ENCODE measurements around the gene CLDND2. TPM values are rescaled to one million over a fixed set of nuclear protein-coding genes. Genes with fewer than 3 reads are reported as not detected.

The CLDND2 gene
- total RNA-seq, 1 experiment from 2014 or later = 0.95 TPM

DNA sequence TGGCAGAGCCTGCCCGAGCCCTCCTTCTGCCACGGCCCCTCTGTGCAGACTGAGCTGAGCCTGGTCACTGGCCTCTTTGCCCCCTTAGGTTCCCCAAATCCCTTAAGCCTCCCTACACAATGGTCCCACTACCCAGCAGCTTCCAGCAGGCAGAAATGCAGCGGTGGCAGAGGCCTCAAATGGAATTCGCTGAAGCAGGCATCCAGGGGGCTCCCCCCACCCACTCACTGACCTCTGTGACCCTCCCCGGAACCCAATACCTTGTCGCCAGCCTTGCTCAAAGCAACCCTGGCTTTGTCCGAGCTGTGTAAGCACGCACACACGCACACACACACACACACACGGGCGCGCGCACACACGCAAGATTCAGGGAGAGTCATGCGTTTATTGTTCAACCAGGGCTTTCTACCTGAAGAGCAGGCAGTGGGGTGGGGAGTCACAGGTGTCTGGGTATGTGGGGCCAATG lies 19.2 kb upstream of the CLDND2 start, which contains the start of gene LIM2:
TSS of gene LIM2 (minus strand) at position 51 of the 466 bp plus-strand sequence. CDS start 531 bp downstream, outside the sequence.
- no peak for ATAC-seq
- no TSS peak for BruUV-seq (replicated peaks)
- TF ChIP-seq, protein P1, sequence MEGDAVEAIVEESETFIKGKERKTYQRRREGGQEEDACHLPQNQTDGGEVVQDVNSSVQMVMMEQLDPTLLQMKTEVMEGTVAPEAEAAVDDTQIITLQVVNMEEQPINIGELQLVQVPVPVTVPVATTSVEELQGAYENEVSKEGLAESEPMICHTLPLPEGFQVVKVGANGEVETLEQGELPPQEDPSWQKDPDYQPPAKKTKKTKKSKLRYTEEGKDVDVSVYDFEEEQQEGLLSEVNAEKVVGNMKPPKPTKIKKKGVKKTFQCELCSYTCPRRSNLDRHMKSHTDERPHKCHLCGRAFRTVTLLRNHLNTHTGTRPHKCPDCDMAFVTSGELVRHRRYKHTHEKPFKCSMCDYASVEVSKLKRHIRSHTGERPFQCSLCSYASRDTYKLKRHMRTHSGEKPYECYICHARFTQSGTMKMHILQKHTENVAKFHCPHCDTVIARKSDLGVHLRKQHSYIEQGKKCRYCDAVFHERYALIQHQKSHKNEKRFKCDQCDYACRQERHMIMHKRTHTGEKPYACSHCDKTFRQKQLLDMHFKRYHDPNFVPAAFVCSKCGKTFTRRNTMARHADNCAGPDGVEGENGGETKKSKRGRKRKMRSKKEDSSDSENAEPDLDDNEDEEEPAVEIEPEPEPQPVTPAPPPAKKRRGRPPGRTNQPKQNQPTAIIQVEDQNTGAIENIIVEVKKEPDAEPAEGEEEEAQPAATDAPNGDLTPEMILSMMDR (IDR thresholded peaks at IDR 0.05) = no peak
- TF ChIP-seq TCF7L2 (IDR thresholded peaks at IDR 0.05; ENCODE audit: low read depth, low read length) (no peak), POLR2AphosphoS5 (IDR thresholded peaks at IDR 0.05; ENCODE audit: low read depth, low read length) (no peak), SIN3A (IDR thresholded peaks at IDR 0.05; ENCODE audit: borderline replicate concordance, insufficient read depth, low read depth, low read length) (no peak)
- TF ChIP-seq, protein P2, sequence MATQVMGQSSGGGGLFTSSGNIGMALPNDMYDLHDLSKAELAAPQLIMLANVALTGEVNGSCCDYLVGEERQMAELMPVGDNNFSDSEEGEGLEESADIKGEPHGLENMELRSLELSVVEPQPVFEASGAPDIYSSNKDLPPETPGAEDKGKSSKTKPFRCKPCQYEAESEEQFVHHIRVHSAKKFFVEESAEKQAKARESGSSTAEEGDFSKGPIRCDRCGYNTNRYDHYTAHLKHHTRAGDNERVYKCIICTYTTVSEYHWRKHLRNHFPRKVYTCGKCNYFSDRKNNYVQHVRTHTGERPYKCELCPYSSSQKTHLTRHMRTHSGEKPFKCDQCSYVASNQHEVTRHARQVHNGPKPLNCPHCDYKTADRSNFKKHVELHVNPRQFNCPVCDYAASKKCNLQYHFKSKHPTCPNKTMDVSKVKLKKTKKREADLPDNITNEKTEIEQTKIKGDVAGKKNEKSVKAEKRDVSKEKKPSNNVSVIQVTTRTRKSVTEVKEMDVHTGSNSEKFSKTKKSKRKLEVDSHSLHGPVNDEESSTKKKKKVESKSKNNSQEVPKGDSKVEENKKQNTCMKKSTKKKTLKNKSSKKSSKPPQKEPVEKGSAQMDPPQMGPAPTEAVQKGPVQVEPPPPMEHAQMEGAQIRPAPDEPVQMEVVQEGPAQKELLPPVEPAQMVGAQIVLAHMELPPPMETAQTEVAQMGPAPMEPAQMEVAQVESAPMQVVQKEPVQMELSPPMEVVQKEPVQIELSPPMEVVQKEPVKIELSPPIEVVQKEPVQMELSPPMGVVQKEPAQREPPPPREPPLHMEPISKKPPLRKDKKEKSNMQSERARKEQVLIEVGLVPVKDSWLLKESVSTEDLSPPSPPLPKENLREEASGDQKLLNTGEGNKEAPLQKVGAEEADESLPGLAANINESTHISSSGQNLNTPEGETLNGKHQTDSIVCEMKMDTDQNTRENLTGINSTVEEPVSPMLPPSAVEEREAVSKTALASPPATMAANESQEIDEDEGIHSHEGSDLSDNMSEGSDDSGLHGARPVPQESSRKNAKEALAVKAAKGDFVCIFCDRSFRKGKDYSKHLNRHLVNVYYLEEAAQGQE (IDR thresholded peaks at IDR 0.05; ENCODE audit: insufficient read depth in 1 of 2, low read depth in 2 of 2, low read length in 1 of 2) = no peak
- Histone ChIP-seq H3K4me1 (ENCODE audit: control insufficient read depth, insufficient read depth, low read length) (no peaks in the 10 kb centered on the region), H3K36me3 (ENCODE audit: control insufficient read depth, insufficient read depth, low read length) (no peaks in the 10 kb centered on the region), H3K9me3 (ENCODE audit: control insufficient read depth, insufficient read depth, low read depth, low read length) (no peaks in the 10 kb centered on the region), H3K27ac (ENCODE audit: low read length) (no peak within 1 kb of the TSS), H3K4me3 (ENCODE audit: low read depth in 2 of 2, low read length in 2 of 2) (no peak within 1 kb of the TSS), H3K27me3 (ENCODE audit: control insufficient read depth, insufficient read depth, low read length) (no peaks in the 10 kb centered on the region)
- ChIA-PET CTCF (interaction anchor here (0.5 kb wide), 1 partner anchor 49 kb away, joined by 7 read pairs; no protein-coding TSS in a partner anchor), POLR2A (no interaction called here)
- in situ Hi-C loops (cut with HindIII; ENCODE audit: low pct_unique_long_range_greater_than_20kb, low sequenced_read_pairs) (no loop called here), intact Hi-C loops (cut with micrococcal nuclease; ENCODE audit: unreplicated experiment) (no loop called here)
- DNase-seq (ENCODE audit: low read depth, low spot score) = no peak

DNA sequence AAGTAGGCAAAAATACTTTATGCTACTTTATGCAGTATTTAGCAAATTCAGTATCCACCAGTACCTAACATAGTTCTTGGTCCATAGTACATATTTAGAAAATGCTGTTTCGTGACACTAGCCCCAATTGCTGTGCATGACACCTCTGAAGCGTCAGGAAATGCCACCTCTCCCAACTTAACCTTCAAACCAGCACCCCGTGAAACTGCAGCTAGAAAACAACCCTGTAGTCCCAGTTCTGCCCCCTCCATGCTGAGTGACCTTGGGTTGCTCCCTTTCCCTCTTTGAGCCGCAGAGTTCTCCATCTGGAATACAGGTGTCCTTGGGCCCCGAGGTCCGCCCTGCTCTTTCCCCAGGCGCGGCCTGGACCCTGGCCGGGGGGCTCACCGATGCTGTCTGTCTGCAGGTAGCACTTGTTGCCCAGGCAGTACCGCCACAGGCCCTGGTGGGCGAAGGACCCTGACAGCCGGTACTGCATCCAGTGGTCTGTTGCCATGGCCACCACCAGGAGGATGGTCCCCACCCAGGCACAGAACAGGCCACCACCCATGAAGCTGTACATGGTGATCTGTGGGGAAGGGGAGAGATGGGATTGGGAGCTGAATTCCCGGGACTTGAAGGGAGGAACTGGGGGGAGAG lies 18.2 kb upstream of the CLDND2 start:
- no peak for TF ChIP-seq SIN3A (IDR thresholded peaks at IDR 0.05; ENCODE audit: borderline replicate concordance, insufficient read depth, low read depth, low read length)
- DNase-seq (ENCODE audit: low read depth, low spot score) = no peak
- H3K27me3 ChIP-seq (ENCODE audit: control insufficient read depth, insufficient read depth, low read length) = no peaks in the 10 kb centered on the region
- BruUV-seq (replicated peaks) = no TSS peak
- intact Hi-C loops (cut with micrococcal nuclease; ENCODE audit: unreplicated experiment) = no loop called here
- H3K9me3 ChIP-seq (ENCODE audit: control insufficient read depth, insufficient read depth, low read depth, low read length) = no peaks in the 10 kb centered on the region
- no peak for ATAC-seq
- in situ Hi-C loops (cut with HindIII; ENCODE audit: low pct_unique_long_range_greater_than_20kb, low sequenced_read_pairs) = no loop called here
- no peaks in the 10 kb centered on the region for H3K4me1 ChIP-seq (ENCODE audit: control insufficient read depth, insufficient read depth, low read length)
- no peak overlapping the region for H3K27ac ChIP-seq (ENCODE audit: low read length)
- ChIA-PET CTCF (interaction anchor here (0.5 kb wide), 1 partner anchor 48 kb away, joined by 7 read pairs; no protein-coding TSS in a partner anchor), POLR2A (no interaction called here)
- no peak overlapping the region for H3K4me3 ChIP-seq (ENCODE audit: low read depth in 2 of 2, low read length in 2 of 2)
- no peaks in the 10 kb centered on the region for H3K36me3 ChIP-seq (ENCODE audit: control insufficient read depth, insufficient read depth, low read length)

DNA sequence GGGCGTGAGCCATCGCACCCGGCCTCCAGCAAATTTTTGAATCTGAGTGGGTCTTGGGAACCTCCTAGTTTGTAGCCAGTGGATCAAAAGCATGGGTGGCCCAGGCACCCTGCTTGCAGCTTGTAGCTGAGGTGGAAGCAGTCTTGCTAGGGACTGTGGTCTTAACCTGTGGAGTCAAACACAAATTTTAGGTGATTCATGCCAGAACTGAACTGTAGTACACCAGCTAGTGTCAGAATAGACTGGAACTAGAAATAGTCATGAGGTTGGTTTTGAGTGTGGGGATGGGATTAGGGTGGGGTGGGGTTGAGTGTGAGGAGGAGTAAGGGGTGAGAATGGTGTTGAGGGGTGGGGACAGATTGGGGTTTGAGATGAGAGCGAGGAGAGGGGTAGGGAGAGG lies 13.2 kb upstream of the CLDND2 start:
- BruUV-seq (replicated peaks) = no TSS peak
- Histone ChIP-seq H3K9me3 (ENCODE audit: control insufficient read depth, insufficient read depth, low read depth, low read length) (no peaks in the 10 kb centered on the region), H3K4me1 (ENCODE audit: control insufficient read depth, insufficient read depth, low read length) (no peaks in the 10 kb centered on the region), H3K4me3 (ENCODE audit: low read depth in 2 of 2, low read length in 2 of 2) (no peak overlapping the region), H3K36me3 (ENCODE audit: control insufficient read depth, insufficient read depth, low read length) (no peaks in the 10 kb centered on the region), H3K27me3 (ENCODE audit: control insufficient read depth, insufficient read depth, low read length) (no peaks in the 10 kb centered on the region), H3K27ac (ENCODE audit: low read length) (no peak overlapping the region)
- POLR2A ChIA-PET = interaction anchor here (0.6 kb wide), 1 partner anchor 329 kb away, joined by 9 read pairs; no protein-coding TSS in a partner anchor
- no peak for ATAC-seq
- in situ Hi-C loops (cut with HindIII; ENCODE audit: low pct_unique_long_range_greater_than_20kb, low sequenced_read_pairs) = no loop called here
- TF ChIP-seq, protein P1 (IDR thresholded peaks at IDR 0.05) = no peak
- no peak for TF ChIP-seq SIN3A (IDR thresholded peaks at IDR 0.05; ENCODE audit: borderline replicate concordance, insufficient read depth, low read depth, low read length)
- TF ChIP-seq, protein P2 (IDR thresholded peaks at IDR 0.05; ENCODE audit: insufficient read depth in 1 of 2, low read depth in 2 of 2, low read length in 1 of 2) = no peak
- TF ChIP-seq TCF7L2 (IDR thresholded peaks at IDR 0.05; ENCODE audit: low read depth, low read length) = no peak
- TF ChIP-seq POLR2AphosphoS5 (IDR thresholded peaks at IDR 0.05; ENCODE audit: low read depth, low read length) = no peak
- DNase-seq (ENCODE audit: low read depth, low spot score) = no peak
- CTCF ChIA-PET = no interaction called here
- intact Hi-C loops (cut with micrococcal nuclease; ENCODE audit: unreplicated experiment) = no loop called here
